Renal pelvis (tissue), 12 donors: ENCODE measurements around the gene CWC22. TPM values are rescaled to one million over a fixed set of nuclear protein-coding genes. Genes with fewer than 3 reads are reported as not detected.
A peak's percentile ranks its signal among the peaks of the same experiment; 100 is the strongest.
"Not testable (repeated sequence)": the region's sequence is repeated elsewhere in the genome, so short reads cannot be mapped to it uniquely, and the experiment has no call there.

Experiments
- DNase-seq: peaks from one replicate; pipeline ENCODE4 v3.0.0-alpha.2; 2013
- long read RNA-seq, 16 experiments: transcript quantifications; one replicate each; lab custom pipeline, GENCODE V29; 2026
- polyA plus RNA-seq, 3 donors: library from polyadenylated mRNA; unstranded; fragments of 120-200 nt; gene quantifications; one replicate each; pipeline ENCODE4 v1.2.1, GENCODE V29; 2013; ENCODE audit not compliant: insufficient read length in 3 of 3

Gene CWC22
- 10 to 100 TPM; 32.1 to 37.4 (median 34.5) TPM for polyA plus RNA-seq
- long read RNA-seq, donor 1, partial matches to known transcripts = 23 of 26 reads
- long read RNA-seq, donor 1, other reads (novel, unspliced or antisense) = 0 of 26 reads
- long read RNA-seq, donor 2, partial matches to known transcripts = 22 of 25 reads
- long read RNA-seq, donor 2, other reads (novel, unspliced or antisense) = 0 of 25 reads
- long read RNA-seq, donor 3, partial matches to known transcripts = 15 of 18 reads
- long read RNA-seq, donor 3, other reads (novel, unspliced or antisense) = 0 of 18 reads
- long read RNA-seq, donor 4, partial matches to known transcripts = 14 of 17 reads
- long read RNA-seq, donor 4, other reads (novel, unspliced or antisense) = 0 of 17 reads
- long read RNA-seq, donor 5 = 0 reads
- long read RNA-seq, donor 6, partial matches to known transcripts = 31 of 34 reads
- long read RNA-seq, donor 6, other reads (novel, unspliced or antisense) = 0 of 34 reads
- long read RNA-seq, donor 7, partial matches to known transcripts = 6 of 9 reads
- long read RNA-seq, donor 7, other reads (novel, unspliced or antisense) = 0 of 9 reads
- long read RNA-seq, donor 8, partial matches to known transcripts = 15 of 15 reads
- long read RNA-seq, donor 8, other reads (novel, unspliced or antisense) = 0 of 15 reads
- long read RNA-seq, donor 9, partial matches to known transcripts = 46 of 48 reads
- long read RNA-seq, donor 9, other reads (novel, unspliced or antisense) = 0 of 48 reads
- long read RNA-seq, donor 10, partial matches to known transcripts = 21 of 23 reads
- long read RNA-seq, donor 10, other reads (novel, unspliced or antisense) = 0 of 23 reads
- long read RNA-seq, donor 11, partial matches to known transcripts = 12 of 14 reads
- long read RNA-seq, donor 11, other reads (novel, unspliced or antisense) = 0 of 14 reads
- long read RNA-seq, donor 12, transcript CWC22-201 (20 exons, 2,392 nt) = major isoform, 6 of 49 reads
- long read RNA-seq, donor 12, partial matches to known transcripts = 43 of 49 reads
- long read RNA-seq, donor 12, other reads (novel, unspliced or antisense) = 0 of 49 reads
- long read RNA-seq, donor 13, partial matches to known transcripts = 10 of 11 reads
- long read RNA-seq, donor 13, other reads (novel, unspliced or antisense) = 0 of 11 reads
- long read RNA-seq, donor 14 = 0 reads
- long read RNA-seq, donor 15, transcript CWC22-201 (20 exons, 2,392 nt) = major isoform, 11 of 41 reads
- long read RNA-seq, donor 15, partial matches to known transcripts = 30 of 41 reads
- long read RNA-seq, donor 15, other reads (novel, unspliced or antisense) = 0 of 41 reads
- long read RNA-seq, donor 16, transcript CWC22-201 (20 exons, 2,392 nt) = major isoform, 5 of 36 reads
- long read RNA-seq, donor 16, partial matches to known transcripts = 31 of 36 reads
- long read RNA-seq, donor 16, other reads (novel, unspliced or antisense) = 0 of 36 reads

DNA sequence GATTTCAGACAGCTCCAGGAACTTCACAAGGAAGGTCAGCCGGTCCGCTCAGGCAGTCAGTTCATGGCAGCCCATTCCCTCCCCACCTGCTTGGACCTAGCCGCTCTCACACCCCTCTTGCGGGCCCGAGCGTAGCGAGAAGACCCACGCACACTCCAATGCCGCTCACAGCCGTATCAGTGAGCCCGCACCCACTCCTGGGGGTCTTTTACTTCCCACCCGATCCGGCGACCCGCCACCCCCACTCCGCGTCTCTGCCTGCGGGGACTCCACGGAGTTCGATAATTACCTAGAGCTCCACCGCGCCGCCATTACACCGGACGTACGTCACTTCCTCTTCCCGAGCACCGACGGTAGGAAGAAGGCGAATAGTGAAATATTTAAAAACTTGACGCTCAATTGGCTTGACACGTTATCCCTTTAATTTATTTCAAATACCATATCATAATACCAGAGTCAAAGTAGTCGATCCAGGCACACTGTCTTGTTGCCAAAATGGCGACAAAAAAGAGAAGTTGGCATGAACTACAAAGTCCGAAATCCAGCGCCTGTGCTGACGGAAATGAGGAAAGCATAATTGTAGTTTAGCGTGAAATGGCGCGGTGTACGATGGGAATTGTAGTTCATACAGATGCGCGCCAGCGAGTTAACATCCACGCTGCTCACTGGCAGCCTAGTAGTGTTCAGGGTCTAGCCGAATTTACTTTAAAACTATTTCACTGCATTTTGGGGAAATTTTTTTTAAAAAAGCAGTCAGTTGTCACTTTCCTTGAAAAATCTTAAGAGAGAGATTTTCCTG is at the start of gene CWC22:
Gene CWC22 (minus strand): TSS at position 517 of the 799 bp plus-strand sequence. CDS start 13,956 bp downstream, outside the sequence.
- peak; percentile 95 for DNase-seq

GRCh38 chr2:180056367-180057118 is 49.4 kb upstream of the CWC22 start:
- no peak for DNase-seq

GRCh38 chr2:180054576-180054975 is 47.5 kb upstream of the CWC22 start:
- not testable (repeated sequence) for DNase-seq

- DNase-seq = no peak
Observed at GRCh38 chr2:180050246-180050645, 43.1 kb upstream of the CWC22 start.

DNA sequence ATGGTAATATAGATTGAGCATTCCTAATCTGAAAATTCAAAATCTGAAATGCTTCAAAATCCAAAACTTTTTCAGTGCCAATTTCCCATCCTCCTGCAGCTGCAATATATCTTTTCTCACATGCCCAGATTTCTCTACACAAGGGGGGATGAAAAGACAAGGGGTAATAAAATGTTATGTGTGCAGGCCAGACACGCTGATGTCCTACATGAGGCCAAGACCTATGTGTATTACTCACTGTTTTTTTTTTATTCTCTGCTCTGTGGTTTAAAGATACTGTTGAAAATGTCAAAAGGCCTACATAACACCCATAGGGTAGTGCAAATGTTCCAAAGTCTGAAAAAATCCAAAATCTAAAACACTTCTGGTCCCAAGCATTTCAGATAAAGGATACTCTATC is 41.2 kb upstream of the CWC22 start:
- no peak for DNase-seq

DNA sequence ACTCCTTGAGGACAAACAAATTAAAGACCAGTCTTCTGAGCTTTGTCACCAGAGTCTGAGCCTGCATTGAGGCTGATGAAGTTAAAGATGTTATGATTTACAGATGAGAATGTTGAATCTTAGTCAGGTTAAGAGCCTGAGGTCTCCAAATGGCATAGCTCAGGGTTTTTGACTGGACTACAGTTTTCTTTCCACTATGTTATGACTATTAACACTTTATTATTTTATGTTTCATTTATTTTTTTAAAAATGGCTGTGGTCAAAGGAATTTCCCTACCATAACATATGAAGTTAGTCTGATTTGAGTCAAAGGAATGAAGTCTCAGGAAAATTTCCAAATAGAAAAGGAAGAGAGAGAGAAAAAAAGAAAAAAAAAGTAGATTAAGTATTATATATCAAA is 39.7 kb upstream of the CWC22 start:
- no peak for DNase-seq

GRCh38 chr2:180046202-180046601 is 39.1 kb upstream of the CWC22 start:
- no peak for DNase-seq

DNA sequence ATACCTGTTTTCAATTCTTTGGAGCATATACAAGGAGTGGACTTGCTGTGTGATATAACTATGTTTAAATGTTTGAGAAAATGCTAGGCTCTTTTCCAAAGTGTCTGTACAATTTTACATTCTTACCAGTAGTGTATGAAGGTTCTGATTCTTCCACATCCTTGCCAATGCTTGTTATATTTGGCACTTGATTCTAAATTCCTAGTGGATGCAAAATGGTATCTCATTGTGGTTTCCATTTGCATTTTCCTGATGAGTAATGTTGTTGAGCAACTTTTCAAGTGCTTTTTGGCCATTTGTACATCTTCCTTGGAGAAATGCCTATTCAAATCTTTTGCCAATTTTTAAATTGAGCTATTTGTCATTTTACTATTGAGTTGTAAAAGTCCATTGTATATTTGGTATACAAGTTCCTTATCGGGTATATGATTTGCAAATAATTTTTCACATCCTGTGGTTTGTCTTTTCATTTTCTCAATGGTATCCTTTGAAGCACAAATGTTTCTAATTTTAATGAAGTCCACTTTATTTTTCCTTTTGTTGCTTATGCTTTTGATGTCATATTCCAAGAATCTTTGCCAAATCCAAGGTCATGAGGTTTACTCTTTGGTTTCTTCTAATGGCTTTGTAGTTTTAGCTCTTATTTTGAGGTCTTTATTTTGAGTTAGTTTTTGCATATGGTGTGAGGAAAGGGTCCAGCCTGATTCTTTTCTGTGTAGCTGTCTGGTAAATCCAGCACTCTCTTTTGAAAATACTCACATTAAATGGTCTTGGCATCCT is 33.2 kb upstream of the CWC22 start:
- no peak for DNase-seq

- no peak for DNase-seq
Observed at GRCh38 chr2:180038997-180039396, 31.9 kb upstream of the CWC22 start.

DNA sequence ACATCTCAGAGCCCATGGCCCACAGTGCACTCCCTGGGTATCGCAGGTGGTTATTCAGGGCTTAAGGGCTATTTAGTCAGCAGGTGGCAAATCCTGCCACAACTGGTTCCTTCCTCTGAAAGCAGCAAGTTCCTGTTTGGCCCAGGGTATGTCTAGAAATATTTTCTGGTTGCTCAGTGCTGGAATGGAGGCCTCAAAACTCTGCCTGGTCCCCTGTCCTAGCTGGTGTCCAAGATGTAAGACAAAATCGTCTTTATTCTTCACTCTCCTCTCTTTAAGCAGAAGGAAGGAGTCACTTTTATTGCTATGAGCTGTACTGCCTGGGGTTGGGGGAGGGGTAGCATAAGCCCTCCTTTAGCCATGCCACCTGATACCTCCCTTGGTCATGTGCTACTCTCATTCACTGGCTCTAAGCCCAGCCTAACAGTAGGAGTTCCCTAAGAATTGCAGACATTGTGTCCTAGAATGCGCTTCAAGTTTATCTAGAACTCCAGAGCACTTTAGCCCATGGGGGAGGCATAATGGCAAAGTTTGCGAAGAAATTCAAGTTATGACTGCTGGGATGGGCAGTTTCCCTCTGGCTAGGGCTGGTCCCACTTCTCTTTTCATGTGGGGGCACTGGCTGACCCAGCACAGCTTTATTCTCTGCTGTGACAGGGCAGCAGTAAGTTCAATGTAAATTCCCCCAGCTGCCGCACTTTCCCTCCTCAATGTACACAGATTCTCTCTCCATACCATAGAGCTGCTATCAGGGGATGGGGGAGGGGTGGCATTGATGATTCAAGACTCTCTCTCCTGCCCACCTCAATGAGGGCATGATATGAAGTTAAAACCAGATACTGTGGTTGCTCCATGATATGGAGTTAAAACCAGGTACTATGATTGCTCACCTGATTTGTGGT is 27.1 kb upstream of the CWC22 start:
- peak; percentile 54 for DNase-seq

GRCh38 chr2:180029575-180029974 is 22.5 kb upstream of the CWC22 start:
- no peak for DNase-seq

DNA sequence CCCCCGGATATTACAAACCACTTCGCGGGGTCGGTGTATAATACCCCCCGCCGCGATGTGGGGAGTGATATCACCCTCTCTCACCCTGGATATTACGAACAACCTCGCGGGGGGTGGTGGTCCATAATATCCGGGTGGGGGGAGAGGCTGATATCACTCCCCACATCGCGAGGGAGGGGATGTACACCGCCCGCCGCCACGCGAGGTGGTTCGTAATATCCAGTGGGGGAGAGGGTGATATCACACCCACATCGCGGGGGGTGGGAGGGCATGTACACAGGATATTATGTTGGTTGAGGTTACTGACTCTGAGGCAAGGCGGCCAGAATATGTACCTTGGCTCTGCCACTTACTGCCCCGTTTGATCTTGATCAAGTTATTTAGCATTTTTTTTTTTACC is 14.8 kb upstream of the CWC22 start:
- DNase-seq = no peak

- DNase-seq = no peak
Observed at GRCh38 chr2:180017784-180018183, 10.7 kb upstream of the CWC22 start.

- DNase-seq = no peak
Observed at GRCh38 chr2:180016937-180017336, 9.8 kb upstream of the CWC22 start.

GRCh38 chr2:180015951-180016709 is 9.0 kb upstream of the CWC22 start:
- DNase-seq = no peak

DNA sequence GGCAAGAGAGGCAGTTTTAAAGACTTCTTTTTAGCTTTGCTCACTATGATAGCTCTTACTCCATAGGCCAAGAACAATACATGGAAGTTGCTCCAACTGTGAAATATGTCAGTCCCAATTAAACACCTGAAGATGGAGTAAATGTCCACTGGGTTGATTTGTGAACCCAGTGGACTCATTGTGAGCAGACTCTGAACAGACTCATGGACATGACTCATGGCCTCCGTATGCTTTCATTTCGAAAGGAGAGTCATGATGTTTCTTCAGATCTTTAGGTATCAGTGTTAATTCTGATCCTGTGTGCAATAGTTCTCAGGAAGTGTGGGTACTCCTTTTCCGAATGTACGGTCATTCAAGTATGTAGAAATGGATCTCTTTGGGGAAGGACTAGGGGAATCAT is 5.4 kb upstream of the CWC22 start:
- no peak for DNase-seq

DNA sequence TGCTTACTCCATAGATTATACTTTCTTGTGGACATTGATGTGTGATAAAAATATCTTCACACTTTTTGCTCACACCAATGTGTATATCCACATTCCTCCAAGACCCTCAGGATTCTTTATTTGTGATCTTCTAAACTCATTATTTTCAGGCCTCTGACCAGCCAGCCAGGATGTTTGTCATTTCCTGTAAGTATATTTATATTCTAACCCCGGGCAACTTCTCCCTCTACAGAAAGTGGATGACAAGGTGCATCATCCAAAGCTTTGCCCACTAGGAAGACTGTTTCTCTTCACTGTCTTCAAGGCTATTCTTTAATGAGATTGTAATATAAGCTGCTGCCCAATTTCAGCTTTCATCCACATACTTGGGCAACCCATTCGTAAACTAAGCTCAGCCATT is 3.6 kb upstream of the CWC22 start:
- no peak for DNase-seq
